Osteocyte (in vitro differentiated cells): Measurements from ENCODE around the gene RHBDL1. TPM values are rescaled to one million over a fixed set of nuclear protein-coding genes. Genes with fewer than 3 reads are reported as not detected.

Source experiments
- DNase-seq: peaks from one replicate; pipeline ENCODE4 v3.0.0; 2021; ENCODE audit warnings: mixed read lengths; ENCODE audit not compliant: unreplicated experiment; ENCODE audit errors: extremely low spot score
- H3K27ac Mint-ChIP-seq: one replicate; pipeline ENCODE4 v1.8.0; 2021; ENCODE audit warnings: mild to moderate bottlenecking, mixed read lengths; ENCODE audit not compliant: unreplicated experiment
- H3K27me3 Mint-ChIP-seq: one replicate; pipeline ENCODE4 v1.8.0; 2021; ENCODE audit warnings: mixed read lengths; ENCODE audit not compliant: unreplicated experiment
- H3K36me3 Mint-ChIP-seq: one replicate; pipeline ENCODE4 v1.8.0; 2021; ENCODE audit warnings: mixed read lengths; ENCODE audit not compliant: unreplicated experiment
- H3K4me1 Mint-ChIP-seq: one replicate; pipeline ENCODE4 v1.8.0; 2021; ENCODE audit warnings: mixed read lengths; ENCODE audit not compliant: unreplicated experiment
- H3K4me3 Mint-ChIP-seq: one replicate; pipeline ENCODE4 v1.8.0; 2021; ENCODE audit warnings: mild to moderate bottlenecking, moderate library complexity, mixed read lengths; ENCODE audit not compliant: unreplicated experiment
- H3K9me3 Mint-ChIP-seq: one replicate; pipeline ENCODE4 v1.8.0; 2021; ENCODE audit warnings: mixed read lengths; ENCODE audit not compliant: unreplicated experiment
- total RNA-seq: library from RNA; stranded (reverse); gene quantifications from 2 replicates; pipeline ENCODE4 v1.2.1, GENCODE V29; 2021
- TF ChIP-seq, protein P1 (sequence below): fragments of 200-600 bp; sonication (generic); IDR thresholded peaks from 2 replicates; pipeline ENCODE4 v1.5.0; 2021; ENCODE audit warnings: antibody characterized with exemption, mild to moderate bottlenecking, moderate library complexity

The RHBDL1 gene
- total RNA-seq, 1 donor from 2014 or later = 5.4 TPM

- no peak for DNase-seq
- peaks cover 17% of the 10 kb centered on the region for H3K4me1 Mint-ChIP-seq
- TF ChIP-seq, protein P1, sequence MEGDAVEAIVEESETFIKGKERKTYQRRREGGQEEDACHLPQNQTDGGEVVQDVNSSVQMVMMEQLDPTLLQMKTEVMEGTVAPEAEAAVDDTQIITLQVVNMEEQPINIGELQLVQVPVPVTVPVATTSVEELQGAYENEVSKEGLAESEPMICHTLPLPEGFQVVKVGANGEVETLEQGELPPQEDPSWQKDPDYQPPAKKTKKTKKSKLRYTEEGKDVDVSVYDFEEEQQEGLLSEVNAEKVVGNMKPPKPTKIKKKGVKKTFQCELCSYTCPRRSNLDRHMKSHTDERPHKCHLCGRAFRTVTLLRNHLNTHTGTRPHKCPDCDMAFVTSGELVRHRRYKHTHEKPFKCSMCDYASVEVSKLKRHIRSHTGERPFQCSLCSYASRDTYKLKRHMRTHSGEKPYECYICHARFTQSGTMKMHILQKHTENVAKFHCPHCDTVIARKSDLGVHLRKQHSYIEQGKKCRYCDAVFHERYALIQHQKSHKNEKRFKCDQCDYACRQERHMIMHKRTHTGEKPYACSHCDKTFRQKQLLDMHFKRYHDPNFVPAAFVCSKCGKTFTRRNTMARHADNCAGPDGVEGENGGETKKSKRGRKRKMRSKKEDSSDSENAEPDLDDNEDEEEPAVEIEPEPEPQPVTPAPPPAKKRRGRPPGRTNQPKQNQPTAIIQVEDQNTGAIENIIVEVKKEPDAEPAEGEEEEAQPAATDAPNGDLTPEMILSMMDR = no peak
- no peak overlapping the region for H3K27ac Mint-ChIP-seq
- H3K9me3 Mint-ChIP-seq = no peaks in the 10 kb centered on the region
- H3K27me3 Mint-ChIP-seq = no peaks in the 10 kb centered on the region
- no peak overlapping the region for H3K4me3 Mint-ChIP-seq
- peaks cover 7% of the 10 kb centered on the region for H3K36me3 Mint-ChIP-seq
Measured at GRCh38 chr16:676565-676902, 1.1 kb downstream of the RHBDL1 start.

DNA sequence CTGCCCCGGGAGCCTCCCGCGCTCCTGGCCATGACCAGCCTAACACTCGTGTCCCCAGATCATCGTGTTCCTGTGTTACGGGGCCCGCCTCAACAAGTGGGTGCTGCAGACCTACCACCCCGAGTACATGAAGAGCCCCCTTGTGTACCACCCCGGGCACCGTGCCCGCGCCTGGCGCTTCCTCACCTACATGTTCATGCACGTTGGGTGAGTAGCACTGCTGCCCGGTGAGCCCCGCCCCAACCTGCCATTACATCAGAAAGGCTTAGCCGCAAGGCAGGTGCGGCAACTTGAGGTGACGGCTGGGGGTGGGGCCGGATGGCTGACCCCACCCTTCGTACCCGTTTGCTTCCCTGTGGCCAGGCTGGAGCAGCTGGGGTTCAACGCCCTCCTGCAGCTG lies 1.4 kb downstream of the RHBDL1 start:
- no peak for DNase-seq
- H3K27me3 Mint-ChIP-seq = no peaks in the 10 kb centered on the region
- TF ChIP-seq, protein P1 = no peak
- H3K27ac Mint-ChIP-seq = no peak overlapping the region
- H3K9me3 Mint-ChIP-seq = no peaks in the 10 kb centered on the region
- peaks cover 10% of the 10 kb centered on the region for H3K36me3 Mint-ChIP-seq
- no peak overlapping the region for H3K4me3 Mint-ChIP-seq
- peaks cover 20% of the 10 kb centered on the region for H3K4me1 Mint-ChIP-seq

GRCh38 chr16:677316-678190 lies 2.1 kb downstream of the RHBDL1 start:
- TF ChIP-seq, protein P1 = no peak
- DNase-seq = no peak
- Mint-ChIP-seq H3K9me3 (no peaks in the 10 kb centered on the region), H3K4me1 (peaks cover 23% of the 10 kb centered on the region), H3K36me3 (peaks cover 12% of the 10 kb centered on the region), H3K4me3 (no peak overlapping the region), H3K27ac (no peak overlapping the region), H3K27me3 (no peaks in the 10 kb centered on the region)

GRCh38 chr16:678209-678857 lies 2.9 kb downstream of the RHBDL1 start:
- no peak overlapping the region for H3K4me3 Mint-ChIP-seq
- H3K27ac Mint-ChIP-seq = no peak overlapping the region
- TF ChIP-seq, protein P1 = no peak
- no peaks in the 10 kb centered on the region for H3K9me3 Mint-ChIP-seq
- no peaks in the 10 kb centered on the region for H3K27me3 Mint-ChIP-seq
- H3K4me1 Mint-ChIP-seq = peaks cover 26% of the 10 kb centered on the region
- peaks cover 11% of the 10 kb centered on the region for H3K36me3 Mint-ChIP-seq
- no peak for DNase-seq
